Sigmoid colon (tissue), 7 donors: ENCODE data around the gene PRLH. TPM values are rescaled to one million over a fixed set of nuclear protein-coding genes. Genes with fewer than 3 reads are reported as not detected.
"Not testable (repeated sequence)": the region's sequence is repeated elsewhere in the genome, so short reads cannot be mapped to it uniquely, and the experiment has no call there.

Experiments
- DNase-seq: peaks from one replicate; pipeline ENCODE4 v3.0.0-alpha.2; 2019
- H3K27ac ChIP-seq, 4 donors: fragments of 200-600 bp; sonication (generic); one replicate each; pipeline ENCODE4 v1.5.1; 2016 to 2019; ENCODE audit warnings: mild to moderate bottlenecking in 1 of 4
- H3K27me3 ChIP-seq, 3 donors: fragments of 200-600 bp; sonication (generic); one replicate each; pipeline ENCODE4 v1.5.1; 2019; ENCODE audit warnings: mild to moderate bottlenecking in 1 of 3
- H3K36me3 ChIP-seq, 4 donors: fragments of 200-600 bp; sonication (generic); one replicate each; pipeline ENCODE4 v1.5.1; 2016 to 2019
- H3K4me1 ChIP-seq, 4 donors: fragments of 200-600 bp; sonication (generic); one replicate each; pipeline ENCODE4 v1.5.1; 2017 to 2019
- H3K4me3 ChIP-seq, 4 donors: fragments of 200-600 bp; sonication (generic); one replicate each; pipeline ENCODE4 v1.5.1; 2017 to 2019; ENCODE audit warnings: mild to moderate bottlenecking in 2 of 4, moderate library complexity in 1 of 4
- H3K9me3 ChIP-seq, 4 donors: fragments of 200-600 bp in 3 of 4; sonication (generic) in 3 of 4; one replicate each; pipeline versions ENCODE4 v1.5.1 to v1.6.1; 2013 to 2019
- EP300 ChIP-seq, 4 donors: sonication (generic); formaldehyde crosslinking; IDR thresholded peaks; one replicate each; pipeline ENCODE4 v1.6.1; 2017; ENCODE audit warnings: antibody characterized with exemption in 4 of 4
- POLR2A ChIP-seq, 2 donors: fragments of 450-650 bp; IDR thresholded peaks; one replicate each; pipeline ENCODE4 v1.6.1; 2016; ENCODE audit warnings: antibody characterized with exemption in 2 of 2, mild to moderate bottlenecking in 2 of 2, moderate library complexity in 2 of 2
- POLR2AphosphoS5 ChIP-seq, 4 donors: sonication (generic); formaldehyde crosslinking; IDR thresholded peaks; one replicate each; pipeline ENCODE4 v1.6.1; 2017; ENCODE audit warnings: antibody characterized with exemption in 4 of 4
- WGBS, 2 donors: extraction: QIAGEN DNeasy Blood & Tissue Kit; methylation state at CpG; one replicate each; pipeline ENCODE4 v1.1.7; 2013; 5-methylcytosine and 5-hydroxymethylcytosine counted together
- intact Hi-C: fragments of 100-400 bp; cut with DNase I; formaldehyde crosslinking; loops from one replicate; pipeline ENCODE4 v1.15.1; 2023
- polyA plus RNA-seq, 3 donors: library from polyadenylated mRNA; stranded (reverse); fragments of 200-250 nt; gene quantifications; one replicate each; pipeline ENCODE4 v1.2.3, GENCODE V29; 2013
- total RNA-seq, 4 donors: library from RNA; depleted of rRNA; stranded (reverse); fragments of >200 nt; gene quantifications; one replicate each; pipeline ENCODE4 v1.1.0, GENCODE V29; 2016
- TF ChIP-seq, protein P1 (sequence below), 4 experiments: fragments of 450-650 bp in 3 of 4; fragments of 200-600 bp in 1 of 4; IDR thresholded peaks; one replicate each; pipeline ENCODE4 v1.5.1; 2016 to 2019; ENCODE audit warnings: antibody characterized with exemption in 4 of 4, mild to moderate bottlenecking in 3 of 4, moderate library complexity in 2 of 4
- donor health status: healthy with polysubstance abuse.
- donor health status: Bipolar disorder and iron deficiency.
- donor health status: healthy.

The PRLH gene
- total and polyA plus RNA-seq, 7 donors, result not detected

DNA sequence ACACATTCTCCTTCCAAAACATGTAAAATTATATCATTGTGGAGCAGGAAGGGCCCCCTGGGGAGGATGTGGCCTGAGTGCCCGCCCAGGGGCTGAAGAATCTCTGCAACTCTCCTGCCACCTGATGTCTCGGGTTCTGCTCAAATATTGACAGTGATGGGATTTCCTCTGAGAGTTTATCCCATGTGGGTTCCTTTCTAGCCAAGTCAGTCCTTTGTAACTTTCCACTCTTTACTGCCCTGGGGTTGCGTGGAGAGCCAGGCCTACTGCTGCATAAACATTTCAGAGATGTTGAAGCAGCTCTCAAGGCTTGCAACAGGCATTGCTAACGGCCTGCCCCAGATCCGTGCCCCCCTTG lies 28.1 kb downstream of the PRLH start:
- H3K36me3 ChIP-seq, result no peaks in the 10 kb centered on the region
- H3K9me3 ChIP-seq, result no peaks in the 10 kb centered on the region
- peaks cover 0 to 44% (median 38%) of the 10 kb centered on the region in 4 donors for H3K4me1 ChIP-seq
- intact Hi-C loops, result no loop called here
- peak overlapping the region; percentile 77 to 85 (median 81) for H3K27ac ChIP-seq
- DNase-seq, result no peak
- 65 to 76% methylated on average over 5 of the region's 5 CpGs for WGBS, 2 donors
- H3K27me3 ChIP-seq, result no peaks in the 10 kb centered on the region
- H3K4me3 ChIP-seq, result no peak overlapping the region
- TF ChIP-seq POLR2A (IDR thresholded peaks at IDR 0.05) (no peak), EP300 (IDR thresholded peaks at IDR 0.05) (peak in 1 of 4 donors; percentile 42)

DNA sequence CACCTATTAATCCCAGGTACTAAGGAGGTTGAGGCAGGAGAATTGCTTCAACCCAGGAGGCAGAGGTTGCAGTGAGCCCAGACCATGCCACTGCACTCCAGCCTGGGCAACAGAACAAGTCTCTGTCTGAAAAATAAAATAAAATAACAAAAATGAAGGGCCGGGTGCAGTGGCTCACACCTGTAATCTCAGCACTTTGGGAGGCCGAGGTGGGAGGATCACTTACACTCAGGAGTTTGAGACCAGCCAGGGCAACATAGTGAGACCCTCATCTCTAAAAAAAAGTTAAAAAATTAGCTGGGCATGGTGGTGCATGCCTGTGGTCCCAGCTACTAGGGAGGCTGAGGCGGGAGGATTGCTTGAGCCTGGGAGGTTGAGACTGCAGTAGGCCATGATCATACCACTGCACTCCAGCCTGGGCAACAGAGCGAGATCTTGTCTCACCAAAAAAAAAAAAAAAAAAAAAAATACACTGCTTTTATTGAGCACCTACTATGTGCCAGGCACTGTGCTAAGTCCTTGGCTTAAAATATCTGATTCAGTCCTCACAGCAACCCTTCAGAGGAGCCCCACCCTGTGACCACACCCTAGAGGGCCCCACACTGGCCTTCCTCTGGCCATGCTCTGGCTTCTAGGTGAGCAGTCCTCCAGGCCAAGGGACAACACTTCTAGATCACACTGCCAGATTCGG lies 29.6 kb downstream of the PRLH start:
- DNase-seq, intact Hi-C loops, H3K27me3 ChIP-seq, H3K9me3 ChIP-seq, H3K36me3 ChIP-seq, H3K4me3 ChIP-seq: not testable (repeated sequence)
- peak overlapping the region; percentile 77 to 85 (median 81) for H3K27ac ChIP-seq
- H3K4me1 ChIP-seq, result peaks cover 0 to 48% (median 44%) of the 10 kb centered on the region in 4 donors
- WGBS, 2 donors, result 82 to 93% methylated on average over 5 of the region's 5 CpGs

DNA sequence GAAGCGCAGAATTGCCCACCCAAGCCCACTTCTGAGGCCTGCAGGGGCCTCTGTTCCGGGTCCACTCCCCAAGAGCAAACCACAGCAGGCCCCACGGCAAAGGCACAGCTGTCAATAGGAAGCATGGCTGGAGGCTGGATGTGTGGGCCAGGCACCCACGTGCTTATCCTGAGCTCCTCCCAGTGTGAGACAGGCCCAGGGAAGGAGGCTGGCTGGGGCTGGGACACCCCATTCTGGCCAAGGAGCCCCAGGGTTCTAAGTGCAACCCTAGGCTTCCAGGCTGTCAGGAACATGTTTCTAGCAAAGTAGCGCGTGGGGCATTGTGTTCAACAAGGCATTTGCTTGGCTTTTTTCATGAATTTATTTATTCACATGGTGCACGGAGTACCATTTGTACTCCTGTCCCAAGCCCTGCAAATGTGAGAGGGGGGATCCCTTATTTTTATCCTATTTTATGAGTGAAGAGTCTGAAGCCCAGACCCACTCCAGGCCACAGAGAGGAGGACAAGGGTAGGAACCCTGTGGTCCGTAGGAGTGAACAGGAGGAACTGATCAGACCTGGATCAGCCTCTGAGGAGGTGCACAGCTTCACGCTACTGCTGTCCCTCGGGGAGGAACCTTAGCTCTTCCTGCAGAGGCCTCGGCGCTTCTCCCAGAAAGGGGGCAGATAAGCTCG lies 30.3 kb downstream of the PRLH start:
- peak; percentile 12 for DNase-seq
- intact Hi-C loops, result no loop called here
- WGBS, 2 donors, result 80 to 89% methylated on average over 13 of the region's 13 CpGs
- no peaks in the 10 kb centered on the region for H3K36me3 ChIP-seq
- H3K9me3 ChIP-seq, result no peaks in the 10 kb centered on the region
- H3K4me1 ChIP-seq, result peaks cover 0 to 48% (median 44%) of the 10 kb centered on the region in 4 donors
- H3K27ac ChIP-seq, result no peak overlapping the region
- no peaks in the 10 kb centered on the region for H3K27me3 ChIP-seq
- H3K4me3 ChIP-seq, result no peak overlapping the region
- no peak for TF ChIP-seq POLR2A (IDR thresholded peaks at IDR 0.05)
- TF ChIP-seq EP300 (IDR thresholded peaks at IDR 0.05), result no peak
- TF ChIP-seq, protein P1, sequence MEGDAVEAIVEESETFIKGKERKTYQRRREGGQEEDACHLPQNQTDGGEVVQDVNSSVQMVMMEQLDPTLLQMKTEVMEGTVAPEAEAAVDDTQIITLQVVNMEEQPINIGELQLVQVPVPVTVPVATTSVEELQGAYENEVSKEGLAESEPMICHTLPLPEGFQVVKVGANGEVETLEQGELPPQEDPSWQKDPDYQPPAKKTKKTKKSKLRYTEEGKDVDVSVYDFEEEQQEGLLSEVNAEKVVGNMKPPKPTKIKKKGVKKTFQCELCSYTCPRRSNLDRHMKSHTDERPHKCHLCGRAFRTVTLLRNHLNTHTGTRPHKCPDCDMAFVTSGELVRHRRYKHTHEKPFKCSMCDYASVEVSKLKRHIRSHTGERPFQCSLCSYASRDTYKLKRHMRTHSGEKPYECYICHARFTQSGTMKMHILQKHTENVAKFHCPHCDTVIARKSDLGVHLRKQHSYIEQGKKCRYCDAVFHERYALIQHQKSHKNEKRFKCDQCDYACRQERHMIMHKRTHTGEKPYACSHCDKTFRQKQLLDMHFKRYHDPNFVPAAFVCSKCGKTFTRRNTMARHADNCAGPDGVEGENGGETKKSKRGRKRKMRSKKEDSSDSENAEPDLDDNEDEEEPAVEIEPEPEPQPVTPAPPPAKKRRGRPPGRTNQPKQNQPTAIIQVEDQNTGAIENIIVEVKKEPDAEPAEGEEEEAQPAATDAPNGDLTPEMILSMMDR (IDR thresholded peaks at IDR 0.05), result no peak
- TF ChIP-seq POLR2AphosphoS5 (IDR thresholded peaks at IDR 0.05), result no peak

DNA sequence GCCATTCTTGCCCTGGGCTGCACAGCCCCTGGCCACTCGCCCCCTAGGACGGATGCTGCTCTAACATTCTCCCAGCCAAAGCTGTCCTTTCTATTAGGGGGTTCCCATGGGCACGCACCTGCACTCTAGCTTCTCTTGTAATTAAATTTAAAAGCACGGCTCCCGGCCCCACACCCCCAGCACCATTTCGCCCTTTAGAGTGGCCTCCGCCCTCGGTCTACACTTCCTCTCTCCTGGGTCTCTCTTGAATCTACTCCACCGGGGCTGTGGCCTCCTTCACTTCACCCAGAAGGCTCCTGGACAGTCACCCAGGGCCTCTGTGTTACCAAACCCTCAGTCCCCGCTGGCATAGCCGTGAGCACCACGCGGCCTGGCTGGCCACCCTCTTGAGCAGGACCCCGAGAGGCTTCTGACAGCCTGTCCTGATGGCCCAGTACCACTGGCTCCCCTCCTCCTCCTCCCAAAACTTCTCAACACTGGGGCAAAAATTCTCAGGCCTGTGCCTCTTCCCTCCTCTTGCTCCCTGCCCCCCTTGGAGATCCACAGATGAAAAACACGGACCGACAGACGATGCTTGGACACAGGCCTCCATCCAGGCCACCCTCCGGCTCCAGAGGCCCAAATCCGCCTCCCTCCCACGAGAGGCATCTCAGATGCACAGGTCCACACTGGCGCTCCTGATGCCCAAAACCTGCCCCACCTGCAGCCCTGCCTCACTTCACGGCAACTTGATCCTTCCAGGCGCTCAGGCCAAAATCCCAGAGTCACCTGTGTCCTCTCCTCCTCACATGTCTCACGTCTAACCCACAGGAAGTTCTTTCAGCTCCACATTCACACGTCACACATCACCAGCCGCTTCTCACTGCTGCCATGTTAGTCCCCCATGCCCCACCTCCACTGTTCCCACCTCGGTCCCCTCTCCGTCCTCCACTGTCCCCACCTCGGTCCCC lies 31.1 kb downstream of the PRLH start:
- no peak overlapping the region for H3K27ac ChIP-seq
- peak; percentile 55 for DNase-seq

DNA sequence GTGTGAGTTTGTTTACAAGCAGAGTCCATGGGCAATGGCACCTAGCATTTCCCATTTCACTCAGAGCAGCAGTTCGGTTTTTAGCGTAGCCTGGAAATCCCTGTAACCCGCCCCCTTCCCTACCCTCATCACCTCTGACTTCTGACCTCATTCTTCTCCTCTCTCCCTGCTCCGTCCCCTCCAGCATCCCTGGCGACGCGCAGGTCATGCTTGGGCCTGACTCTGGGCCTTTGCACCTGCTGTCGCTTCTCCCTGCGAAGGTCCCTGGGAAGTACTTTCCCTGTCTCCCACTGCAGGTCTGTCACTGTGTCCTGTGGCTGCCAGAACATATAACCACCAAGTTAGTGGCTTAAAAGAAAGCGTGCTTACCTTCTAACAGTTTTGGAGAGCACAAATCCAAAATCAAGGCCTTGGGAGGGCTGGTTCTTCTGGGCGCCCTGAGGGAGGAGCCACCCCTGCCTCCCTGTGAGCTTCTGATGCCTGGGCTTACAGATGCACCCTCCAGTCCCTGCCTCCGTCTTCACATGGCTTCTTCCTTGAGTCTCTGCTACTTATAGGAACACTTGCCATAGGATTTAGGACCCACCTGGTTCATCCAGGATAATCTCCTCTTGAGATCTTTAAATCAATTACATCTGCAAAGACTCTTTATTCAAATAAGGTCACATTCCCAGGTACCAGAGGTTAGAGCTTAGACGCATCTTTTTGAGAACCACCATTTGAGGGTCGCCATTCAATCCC lies 32.3 kb downstream of the PRLH start:
- intact Hi-C loops, result no loop called here
- Histone ChIP-seq H3K27ac (peak overlapping the region in 1 of 4 donors; percentile 84), H3K4me3 (no peak overlapping the region), H3K9me3 (no peaks in the 10 kb centered on the region), H3K4me1 (peaks cover 0 to 44% (median 39%) of the 10 kb centered on the region in 4 donors), H3K27me3 (no peaks in the 10 kb centered on the region), H3K36me3 (no peaks in the 10 kb centered on the region)
- WGBS, 2 donors, result 80 to 88% methylated on average over 14 of the region's 14 CpGs
- DNase-seq, result peak; percentile 36
- TF ChIP-seq, protein P1 (IDR thresholded peaks at IDR 0.05), result no peak
- TF ChIP-seq POLR2AphosphoS5 (IDR thresholded peaks at IDR 0.05) (no peak), POLR2A (IDR thresholded peaks at IDR 0.05) (no peak), EP300 (IDR thresholded peaks at IDR 0.05) (no peak)

More for the DNA sequence above, 31.1 kb downstream of the PRLH start:
- H3K36me3 ChIP-seq, result no peaks in the 10 kb centered on the region
- H3K27me3 ChIP-seq, result no peaks in the 10 kb centered on the region
- intact Hi-C loops, result no loop called here
- H3K4me3 ChIP-seq, result no peak overlapping the region
- no peaks in the 10 kb centered on the region for H3K9me3 ChIP-seq
- peaks cover 0 to 48% (median 44%) of the 10 kb centered on the region in 4 donors for H3K4me1 ChIP-seq
- TF ChIP-seq EP300 (IDR thresholded peaks at IDR 0.05), result no peak
- TF ChIP-seq POLR2A (IDR thresholded peaks at IDR 0.05), result no peak
- TF ChIP-seq POLR2AphosphoS5 (IDR thresholded peaks at IDR 0.05), result no peak
- TF ChIP-seq, protein P1 (IDR thresholded peaks at IDR 0.05), result no peak
- 85 to 88% methylated on average over 29 of the region's 29 CpGs for WGBS, 2 donors
